Activated CD8-positive, alpha-beta T cell treated with anti-CD3 and anti-CD28 coated beads for 36 hours (primary cell): Measurements from ENCODE around the gene C7. TPM values are rescaled to one million over a fixed set of nuclear protein-coding genes. Genes with fewer than 3 reads are reported as not detected.

Experiments
- ATAC-seq: fragments of 200-7000 bp; cut with Tn5 transposase; one replicate; pipeline ENCODE4 v1.10.0; 2021; ENCODE audit warnings: mild to moderate bottlenecking, moderate library complexity
- CTCF ChIA-PET: fragments of 350-600 bp; sonication (Branson Sonifier 250); formaldehyde crosslinking; loops from one replicate; lab custom pipeline; 2021; ENCODE audit warnings: antibody characterized with exemption; lab: Charles Lee
- POLR2A ChIA-PET: fragments of 350-600 bp; sonication (Branson Sonifier 250); formaldehyde crosslinking; loops from one replicate; lab custom pipeline; 2021; ENCODE audit warnings: antibody characterized with exemption; lab: Charles Lee
- DNase-seq: peaks from one replicate; pipeline ENCODE4 v3.0.0-alpha.2; 2020
- H3K27ac Mint-ChIP-seq: one replicate; pipeline ENCODE4 v1.8.0; 2021; ENCODE audit warnings: mild to moderate bottlenecking, mixed read lengths
- H3K27me3 Mint-ChIP-seq: one replicate; pipeline ENCODE4 v1.8.0; 2021; ENCODE audit warnings: mixed read lengths
- H3K36me3 Mint-ChIP-seq: one replicate; pipeline ENCODE4 v1.8.0; 2021; ENCODE audit warnings: low read depth, mixed read lengths
- H3K4me1 Mint-ChIP-seq: one replicate; pipeline ENCODE4 v1.8.0; 2021; ENCODE audit warnings: low read depth, mixed read lengths
- H3K4me3 Mint-ChIP-seq: one replicate; pipeline ENCODE4 v1.8.0; 2021; ENCODE audit warnings: mild to moderate bottlenecking, moderate library complexity, mixed read lengths
- H3K9me3 Mint-ChIP-seq: one replicate; pipeline ENCODE4 v1.8.0; 2021; ENCODE audit warnings: mixed read lengths
- intact Hi-C: fragments of 100-400 bp; cut with micrococcal nuclease; formaldehyde crosslinking; loops from one replicate; pipeline ENCODE4 v1.10.0; 2022
- total RNA-seq, 2 experiments: library from RNA; stranded (reverse); gene quantifications; one replicate each; pipeline ENCODE4 v1.2.3, GENCODE V29; 2021
- TF ChIP-seq, protein P1 (sequence below): fragments of 200-600 bp; IDR thresholded peaks from one replicate; pipeline ENCODE4 v1.8.0; 2022; ENCODE audit warnings: antibody characterized with exemption, mild to moderate bottlenecking

The C7 gene
- total RNA-seq, 2 experiments from 2014 or later: not detected

DNA sequence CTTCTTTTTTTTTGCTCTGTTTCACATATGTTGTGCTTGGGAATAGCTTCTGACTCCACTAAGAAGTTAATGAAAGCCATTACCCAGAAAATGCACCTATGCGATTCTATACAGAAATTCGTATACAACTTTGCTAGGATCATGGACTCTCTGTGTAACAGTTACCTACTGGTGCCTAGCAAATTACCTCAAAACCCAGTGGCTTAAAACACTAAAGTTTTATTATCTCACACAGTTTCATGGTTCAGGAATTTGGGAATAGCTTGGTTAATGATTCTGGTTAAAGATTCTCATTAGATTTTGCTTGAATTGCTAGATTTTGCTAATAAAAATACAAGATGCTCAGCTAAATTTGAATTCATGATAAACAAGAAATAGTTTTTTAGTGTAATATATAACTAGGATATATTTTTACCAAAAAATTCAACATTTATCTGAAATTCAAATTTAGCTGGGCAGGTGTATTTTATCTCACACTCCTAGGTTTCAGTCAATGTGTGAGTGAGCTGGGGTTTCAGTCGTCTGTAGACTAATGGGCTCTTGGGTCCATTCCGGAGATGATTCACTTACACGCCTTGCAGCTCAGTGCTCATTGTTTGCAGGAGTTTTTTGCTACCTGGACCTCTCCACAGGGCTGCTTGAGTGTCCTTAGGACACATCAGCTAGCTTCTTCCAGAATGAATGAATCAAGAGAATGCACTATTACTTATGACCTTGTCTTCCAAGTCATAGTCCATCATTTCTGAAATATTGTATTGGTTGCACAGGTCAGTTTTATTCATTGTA, 86.7 kb downstream of the C7 start:
- no peak for ATAC-seq
- POLR2A ChIA-PET: no interaction called here
- Mint-ChIP-seq H3K4me1 (no peaks in the 10 kb centered on the region), H3K9me3 (no peaks in the 10 kb centered on the region), H3K27ac (no peak overlapping the region), H3K27me3 (peaks cover 3% of the 10 kb centered on the region), H3K4me3 (no peak overlapping the region), H3K36me3 (no peaks in the 10 kb centered on the region)
- CTCF ChIA-PET: interaction anchor here (0.8 kb wide), 1 partner anchor 91 kb away, joined by 3 read pairs; no protein-coding TSS in a partner anchor
- no peak for DNase-seq
- TF ChIP-seq, protein P1, sequence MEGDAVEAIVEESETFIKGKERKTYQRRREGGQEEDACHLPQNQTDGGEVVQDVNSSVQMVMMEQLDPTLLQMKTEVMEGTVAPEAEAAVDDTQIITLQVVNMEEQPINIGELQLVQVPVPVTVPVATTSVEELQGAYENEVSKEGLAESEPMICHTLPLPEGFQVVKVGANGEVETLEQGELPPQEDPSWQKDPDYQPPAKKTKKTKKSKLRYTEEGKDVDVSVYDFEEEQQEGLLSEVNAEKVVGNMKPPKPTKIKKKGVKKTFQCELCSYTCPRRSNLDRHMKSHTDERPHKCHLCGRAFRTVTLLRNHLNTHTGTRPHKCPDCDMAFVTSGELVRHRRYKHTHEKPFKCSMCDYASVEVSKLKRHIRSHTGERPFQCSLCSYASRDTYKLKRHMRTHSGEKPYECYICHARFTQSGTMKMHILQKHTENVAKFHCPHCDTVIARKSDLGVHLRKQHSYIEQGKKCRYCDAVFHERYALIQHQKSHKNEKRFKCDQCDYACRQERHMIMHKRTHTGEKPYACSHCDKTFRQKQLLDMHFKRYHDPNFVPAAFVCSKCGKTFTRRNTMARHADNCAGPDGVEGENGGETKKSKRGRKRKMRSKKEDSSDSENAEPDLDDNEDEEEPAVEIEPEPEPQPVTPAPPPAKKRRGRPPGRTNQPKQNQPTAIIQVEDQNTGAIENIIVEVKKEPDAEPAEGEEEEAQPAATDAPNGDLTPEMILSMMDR: no peak
- intact Hi-C loops: no loop called here

DNA sequence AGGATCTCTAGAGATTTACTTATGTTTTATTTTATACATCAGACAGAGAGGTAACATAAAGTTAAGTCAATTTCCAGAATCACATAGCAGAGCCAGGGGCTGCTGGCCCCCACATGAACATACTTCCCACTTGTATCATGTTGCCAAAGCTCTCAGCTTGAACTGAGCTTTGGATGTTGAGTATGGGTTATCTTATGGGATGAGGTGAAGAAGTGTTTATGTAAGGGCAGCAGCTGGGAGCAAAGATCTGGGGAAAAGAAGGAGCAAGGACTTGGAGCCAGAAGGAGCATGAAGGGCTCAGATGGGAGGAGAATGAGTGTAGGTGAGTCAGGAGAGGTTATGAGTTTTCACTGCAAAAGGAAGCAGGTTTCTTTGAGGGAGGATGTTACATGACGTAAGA, 89.8 kb downstream of the C7 start:
- Mint-ChIP-seq H3K4me3 (no peak overlapping the region), H3K9me3 (no peaks in the 10 kb centered on the region), H3K4me1 (no peaks in the 10 kb centered on the region), H3K36me3 (no peaks in the 10 kb centered on the region), H3K27me3 (peaks cover 1% of the 10 kb centered on the region), H3K27ac (no peak overlapping the region)
- no peak for DNase-seq
- TF ChIP-seq, protein P1: no peak
- ChIA-PET POLR2A (no interaction called here), CTCF (no interaction called here)
- intact Hi-C loops: no loop called here
- ATAC-seq: no peak

DNA sequence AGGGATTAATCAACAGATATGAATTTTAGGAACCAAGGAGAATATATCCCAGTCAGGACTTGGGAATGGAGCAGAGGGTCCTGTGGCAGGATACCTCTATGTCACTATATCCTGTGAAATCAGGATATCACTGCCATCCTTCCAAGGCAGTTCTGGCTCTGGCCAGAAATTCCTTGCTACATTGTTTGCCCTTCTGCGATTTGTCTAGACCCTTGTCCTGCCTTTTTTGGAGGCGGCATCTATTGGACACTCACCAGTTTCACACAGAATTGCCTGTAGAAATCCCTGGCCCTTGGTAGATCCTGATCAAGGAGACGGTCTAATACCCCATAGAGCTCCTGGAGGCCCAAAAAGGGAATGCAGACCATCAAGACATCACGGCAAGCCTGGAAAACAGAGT, 90.7 kb downstream of the C7 start:
- no peaks in the 10 kb centered on the region for H3K9me3 Mint-ChIP-seq
- H3K36me3 Mint-ChIP-seq: no peaks in the 10 kb centered on the region
- no peak for ATAC-seq
- intact Hi-C loops: no loop called here
- no peaks in the 10 kb centered on the region for H3K4me1 Mint-ChIP-seq
- no peak for DNase-seq
- ChIA-PET POLR2A (no interaction called here), CTCF (no interaction called here)
- no peak overlapping the region for H3K27ac Mint-ChIP-seq
- TF ChIP-seq, protein P1: no peak
- H3K27me3 Mint-ChIP-seq: peaks cover 1% of the 10 kb centered on the region
- H3K4me3 Mint-ChIP-seq: no peak overlapping the region

DNA sequence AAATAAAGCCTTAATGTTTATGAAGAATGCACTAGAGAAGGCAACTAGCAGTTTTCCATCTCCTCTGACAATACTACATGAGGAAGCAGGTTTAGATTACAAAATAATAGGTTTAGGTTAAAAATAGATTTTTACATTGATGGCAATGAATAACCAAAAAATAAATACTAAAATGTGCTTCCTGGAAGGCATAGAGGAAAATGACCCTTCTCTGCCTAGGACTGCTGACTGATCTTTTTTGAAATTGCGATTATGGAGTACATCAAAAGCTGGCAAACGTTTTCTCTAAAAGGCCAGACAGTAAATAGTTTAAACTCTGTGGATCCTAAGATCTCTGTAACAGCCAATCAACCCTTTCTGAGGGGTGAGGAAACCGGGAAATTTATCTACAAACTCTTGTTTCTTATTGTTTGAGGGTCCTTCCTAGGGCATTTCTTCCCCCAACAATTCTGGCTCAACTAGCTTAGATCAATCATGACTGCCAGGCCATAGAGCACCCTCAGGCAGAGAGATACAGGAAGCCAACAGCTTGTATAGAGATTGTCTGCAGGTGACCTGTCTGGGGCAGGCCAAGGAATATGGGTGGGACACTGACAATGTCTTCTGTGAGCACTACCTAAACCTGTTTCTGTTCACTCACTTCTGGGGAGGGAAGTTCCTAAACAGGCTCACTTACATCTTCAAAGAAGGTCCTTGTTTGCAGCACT, 94.5 kb downstream of the C7 start:
- Mint-ChIP-seq H3K9me3 (no peaks in the 10 kb centered on the region), H3K36me3 (no peaks in the 10 kb centered on the region), H3K27ac (no peak overlapping the region), H3K4me3 (no peak overlapping the region), H3K4me1 (no peaks in the 10 kb centered on the region), H3K27me3 (no peaks in the 10 kb centered on the region)
- no peak for DNase-seq
- TF ChIP-seq, protein P1: no peak
- ChIA-PET CTCF (no interaction called here), POLR2A (no interaction called here)
- ATAC-seq: no peak
- intact Hi-C loops: no loop called here

DNA sequence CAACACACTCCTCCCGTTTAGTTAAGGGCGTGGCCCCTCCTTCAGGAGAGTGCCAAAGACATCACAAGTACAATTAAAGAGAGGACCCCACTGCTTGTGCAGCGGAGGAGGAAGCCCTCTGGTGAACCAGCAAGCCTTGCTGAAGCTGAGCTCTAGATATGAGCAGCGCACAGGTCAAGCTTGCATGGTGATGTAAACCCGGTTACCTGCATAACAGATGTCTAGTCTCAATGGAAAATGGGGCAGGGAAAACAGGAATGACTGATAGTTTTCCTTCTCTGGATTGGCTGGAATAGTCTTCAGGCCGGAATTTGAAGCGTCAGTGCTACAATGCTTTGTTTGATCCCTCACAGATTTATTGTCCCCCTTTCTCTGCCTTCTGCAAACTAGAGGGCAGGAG, 95.6 kb downstream of the C7 start:
- H3K9me3 Mint-ChIP-seq: no peaks in the 10 kb centered on the region
- no peak for ATAC-seq
- H3K27ac Mint-ChIP-seq: no peak overlapping the region
- no peaks in the 10 kb centered on the region for H3K36me3 Mint-ChIP-seq
- POLR2A ChIA-PET: no interaction called here
- no peak overlapping the region for H3K4me3 Mint-ChIP-seq
- TF ChIP-seq, protein P1: no peak
- intact Hi-C loops: no loop called here
- no peaks in the 10 kb centered on the region for H3K4me1 Mint-ChIP-seq
- DNase-seq: no peak
- H3K27me3 Mint-ChIP-seq: no peaks in the 10 kb centered on the region
- CTCF ChIA-PET: no interaction called here
